Vagina (tissue), 2 donors: Measurements from ENCODE around the gene GARIN5B. TPM values are rescaled to one million over a fixed set of nuclear protein-coding genes. Genes with fewer than 3 reads are reported as not detected.
"Not testable (repeated sequence)": the region's sequence is repeated elsewhere in the genome, so short reads cannot be mapped to it uniquely, and the experiment has no call there.

Source experiments
- DNase-seq, 2 donors: peaks; one replicate each; pipeline ENCODE4 v3.0.0-alpha.2; 2017; ENCODE audit errors: extremely low spot score in 2 of 2
- H3K27ac ChIP-seq: fragments of 200-600 bp; sonication (generic); one replicate; pipeline ENCODE4 v1.5.1; 2019
- H3K27me3 ChIP-seq: fragments of 200-600 bp; sonication (generic); one replicate; pipeline ENCODE4 v1.5.1; 2019
- H3K36me3 ChIP-seq, 2 donors: fragments of 200-600 bp; sonication (generic); one replicate each; pipeline ENCODE4 v1.5.1; 2017 to 2019
- H3K4me1 ChIP-seq: fragments of 200-600 bp; sonication (generic); one replicate; pipeline ENCODE4 v1.5.1; 2019
- H3K4me3 ChIP-seq, 2 donors: fragments of 200-600 bp; sonication (generic); 1 replicate in 1 of 2; 2 replicates in 1 of 2; pipeline ENCODE4 v1.5.1; 2016 to 2019
- H3K9me3 ChIP-seq: fragments of 200-600 bp; sonication (generic); one replicate; pipeline ENCODE4 v1.5.1; 2019
- CTCF ChIP-seq, 3 experiments: fragments of 450-650 bp in 2 of 3; fragments of 200-600 bp in 1 of 3; sonication (generic) in 1 of 3; IDR thresholded peaks; one replicate each; pipeline ENCODE4 v1.5.1; 2017 to 2019; ENCODE audit warnings: antibody characterized with exemption in 3 of 3, mild to moderate bottlenecking in 2 of 3, moderate library complexity in 2 of 3
- POLR2A ChIP-seq, 2 donors: fragments of 450-650 bp; IDR thresholded peaks; one replicate each; pipeline ENCODE4 v1.6.1; 2017; ENCODE audit warnings: antibody characterized with exemption in 2 of 2, mild to moderate bottlenecking in 2 of 2, moderate library complexity in 2 of 2
- POLR2AphosphoS5 ChIP-seq, 2 donors: sonication (generic); formaldehyde crosslinking; IDR thresholded peaks; one replicate each; pipeline ENCODE4 v1.9.0; 2017; ENCODE audit warnings: antibody characterized with exemption in 2 of 2, mild to moderate bottlenecking in 2 of 2, low read depth in 1 of 2; ENCODE audit not compliant: insufficient read depth in 1 of 2
- intact Hi-C: fragments of 100-400 bp; cut with DNase I; formaldehyde crosslinking; loops from one replicate; pipeline ENCODE4 v1.15.1; 2023
- total RNA-seq: library from RNA; depleted of rRNA; stranded (reverse); fragments of >200 nt; gene quantifications from one replicate; pipeline ENCODE4 v1.2.3, GENCODE V29; 2016

The GARIN5B gene
- total RNA-seq, 1 donor from 2014 or later, result not detected

GRCh38 chr19:55333870-55334269 lies 29.2 kb downstream of the GARIN5B start:
- intact Hi-C loops, result no loop called here
- DNase-seq, result no peak
- H3K36me3 ChIP-seq, result no peaks in the 10 kb centered on the region
- no peaks in the 10 kb centered on the region for H3K9me3 ChIP-seq
- peaks cover 9% of the 10 kb centered on the region for H3K4me1 ChIP-seq
- H3K27ac ChIP-seq, result no peak overlapping the region
- no peaks in the 10 kb centered on the region for H3K27me3 ChIP-seq
- H3K4me3 ChIP-seq, result no peak overlapping the region
- no peak for TF ChIP-seq POLR2AphosphoS5 (IDR thresholded peaks at IDR 0.05; ENCODE audit: insufficient read depth in 1 of 2, low read depth in 1 of 2)
- no peak for TF ChIP-seq POLR2A (IDR thresholded peaks at IDR 0.05)
- TF ChIP-seq CTCF (IDR thresholded peaks at IDR 0.05), result no peak

DNA sequence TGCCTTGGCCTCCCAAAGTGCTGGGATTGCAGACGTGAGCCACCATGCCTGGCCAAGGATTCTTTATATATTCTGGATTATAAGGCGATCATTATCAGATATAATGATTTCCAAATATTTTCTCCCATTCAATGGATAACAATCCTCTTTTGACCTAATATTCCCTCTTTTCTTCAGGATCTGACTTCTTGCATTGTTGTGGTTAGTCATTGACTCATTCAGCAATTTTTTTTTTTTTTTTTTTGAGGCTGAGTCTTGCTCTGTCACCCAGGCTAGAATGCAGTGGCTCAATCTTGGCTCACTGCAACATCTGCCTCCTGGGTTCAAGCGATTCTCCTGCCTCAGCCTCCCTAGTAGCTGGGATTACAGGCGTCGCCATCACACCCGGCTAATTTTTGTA lies 33.3 kb downstream of the GARIN5B start:
- intact Hi-C loops, DNase-seq: not testable (repeated sequence)

DNA sequence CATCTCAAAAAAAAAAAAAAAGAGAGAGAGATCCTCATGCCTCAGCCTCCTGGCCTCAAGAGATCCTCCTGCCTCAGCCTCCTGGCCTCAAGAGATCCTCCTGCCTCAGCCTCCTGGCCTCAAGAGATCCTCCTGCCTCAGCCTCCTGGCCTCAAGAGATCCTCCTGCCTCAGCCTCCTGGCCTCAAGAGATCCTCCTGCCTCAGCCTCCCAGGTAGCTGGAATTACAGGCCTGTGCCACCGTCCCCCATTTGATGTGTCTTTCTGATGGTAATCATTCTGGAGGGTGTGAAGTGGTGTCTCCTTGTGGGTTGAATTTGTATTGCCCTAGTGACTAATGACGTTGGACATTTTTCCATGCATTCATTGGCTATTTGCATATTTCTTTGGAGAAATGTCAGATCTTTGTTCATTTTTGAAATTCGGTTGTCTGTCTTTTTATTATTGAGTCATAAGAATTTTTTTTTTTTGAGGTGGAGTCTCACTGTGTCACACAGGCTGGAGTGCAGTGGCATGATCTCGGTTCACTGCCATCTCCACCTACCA lies 34.2 kb downstream of the GARIN5B start:
- DNase-seq, intact Hi-C loops: not testable (repeated sequence)

More for the DNA sequence above, 33.3 kb downstream of the GARIN5B start:
- H3K4me1 ChIP-seq, H3K4me3 ChIP-seq, H3K9me3 ChIP-seq, H3K36me3 ChIP-seq, H3K27me3 ChIP-seq, H3K27ac ChIP-seq: not testable (repeated sequence)

GRCh38 chr19:55325172-55325571 lies 37.9 kb downstream of the GARIN5B start, which contains the start of gene TMEM150B:
Gene TMEM150B, minus strand, starts transcription at chr19:55325341. Its CDS starts 4,305 bp downstream, at chr19:55321036.
- Histone ChIP-seq H3K36me3 (no peaks in the 10 kb centered on the region), H3K27me3 (no peaks in the 10 kb centered on the region), H3K4me3 (no peak within 1 kb of the TSS), H3K4me1 (no peaks in the 10 kb centered on the region), H3K9me3 (no peaks in the 10 kb centered on the region), H3K27ac (no peak within 1 kb of the TSS)
- DNase-seq, result no peak
- intact Hi-C loops, result no loop called here
- TF ChIP-seq CTCF (IDR thresholded peaks at IDR 0.05) (no peak), POLR2AphosphoS5 (IDR thresholded peaks at IDR 0.05; ENCODE audit: insufficient read depth in 1 of 2, low read depth in 1 of 2) (no peak), POLR2A (IDR thresholded peaks at IDR 0.05) (no peak)

More for the DNA sequence above, 34.2 kb downstream of the GARIN5B start:
- H3K27ac ChIP-seq, H3K36me3 ChIP-seq, H3K27me3 ChIP-seq, H3K4me3 ChIP-seq, H3K9me3 ChIP-seq, H3K4me1 ChIP-seq: not testable (repeated sequence)

- TF ChIP-seq CTCF (IDR thresholded peaks at IDR 0.05), result no peak
- TF ChIP-seq POLR2A (IDR thresholded peaks at IDR 0.05), result no peak
- TF ChIP-seq POLR2AphosphoS5 (IDR thresholded peaks at IDR 0.05; ENCODE audit: insufficient read depth in 1 of 2, low read depth in 1 of 2), result no peak
- no peak overlapping the region for H3K27ac ChIP-seq
- H3K4me3 ChIP-seq, result no peak overlapping the region
- no peak for DNase-seq
- H3K9me3 ChIP-seq, result no peaks in the 10 kb centered on the region
- intact Hi-C loops, result no loop called here
- H3K36me3 ChIP-seq, result no peaks in the 10 kb centered on the region
- H3K27me3 ChIP-seq, result no peaks in the 10 kb centered on the region
- H3K4me1 ChIP-seq, result no peaks in the 10 kb centered on the region
Observed at GRCh38 chr19:55324662-55325061, 38.4 kb downstream of the GARIN5B start.

DNA sequence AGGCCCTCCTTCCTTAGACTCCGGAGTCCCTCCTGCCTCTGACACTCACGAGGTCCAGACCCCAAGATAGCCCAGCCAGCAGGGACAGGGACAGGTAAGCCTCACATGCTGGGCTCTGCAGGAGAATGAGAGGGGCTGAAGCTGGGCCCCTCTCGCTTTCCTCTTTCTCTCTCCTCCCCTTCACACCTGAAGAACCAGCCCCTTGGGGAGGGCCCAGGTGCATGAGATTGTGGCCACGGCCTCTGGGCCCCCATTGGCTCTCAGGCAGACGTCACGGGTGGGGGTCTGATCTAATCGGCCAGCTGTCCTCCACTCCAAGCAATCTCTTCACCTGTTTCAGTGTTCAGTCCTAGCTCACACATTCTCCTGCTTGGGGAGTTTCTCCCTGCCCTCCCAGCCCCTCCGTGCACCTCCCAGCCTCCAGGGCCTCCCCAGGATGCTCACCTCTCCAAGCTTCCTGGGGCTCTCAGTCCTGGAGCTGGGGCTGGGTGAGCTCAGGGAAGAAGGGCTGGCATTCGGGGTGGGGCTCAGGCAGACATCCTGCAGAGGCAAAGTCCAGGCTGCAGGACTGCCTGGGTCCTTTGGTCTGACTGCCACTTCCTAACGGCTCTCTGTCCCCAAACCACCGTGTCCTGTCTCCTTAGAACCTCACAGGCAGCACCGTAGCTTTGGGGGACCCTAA lies 40.7 kb downstream of the GARIN5B start:
- Histone ChIP-seq H3K4me1 (no peaks in the 10 kb centered on the region), H3K4me3 (no peak overlapping the region), H3K36me3 (no peaks in the 10 kb centered on the region), H3K27me3 (no peaks in the 10 kb centered on the region), H3K9me3 (no peaks in the 10 kb centered on the region), H3K27ac (no peak overlapping the region)
- no peak for DNase-seq
- intact Hi-C loops, result no loop called here
- TF ChIP-seq POLR2AphosphoS5 (IDR thresholded peaks at IDR 0.05; ENCODE audit: insufficient read depth in 1 of 2, low read depth in 1 of 2) (no peak), CTCF (IDR thresholded peaks at IDR 0.05) (no peak), POLR2A (IDR thresholded peaks at IDR 0.05) (no peak)
